ENCODE results near the gene EEPD1.

Gene EEPD1

GRCh38 chr7:36266683-36267082 is 113.6 kb downstream of the EEPD1 start:
- no peak for DNase-seq (ENCODE audit: low read depth)

GRCh38 chr7:36272211-36272566 is 119.1 kb downstream of the EEPD1 start:
- no peak for DNase-seq (ENCODE audit: low read depth)
- TF ChIP-seq CTCF (IDR thresholded peaks at IDR 0.05; ENCODE audit: low read depth, low read length, missing control alignments), result no peak
- no peak overlapping the region for H3K4me3 ChIP-seq (ENCODE audit: low read depth, low read length)
- in situ Hi-C loops (cut with HindIII; ENCODE audit: low sequenced_read_pairs), result no loop called here

More at GRCh38 chr7:36266683-36267082, 113.6 kb downstream of the EEPD1 start:
- H3K4me3 ChIP-seq (ENCODE audit: low read depth, low read length), result no peak overlapping the region
- no peak for TF ChIP-seq CTCF (IDR thresholded peaks at IDR 0.05; ENCODE audit: low read depth, low read length, missing control alignments)
- in situ Hi-C loops (cut with HindIII; ENCODE audit: low sequenced_read_pairs), result no loop called here

- DNase-seq (ENCODE audit: low read depth), result no peak
- in situ Hi-C loops (cut with HindIII; ENCODE audit: low sequenced_read_pairs), result no loop called here
- TF ChIP-seq CTCF (IDR thresholded peaks at IDR 0.05; ENCODE audit: low read depth, low read length, missing control alignments), result no peak
- no peak overlapping the region for H3K4me3 ChIP-seq (ENCODE audit: low read depth, low read length)
Observed at GRCh38 chr7:36272567-36273269, 119.7 kb downstream of the EEPD1 start.

GRCh38 chr7:36273836-36274235 is 120.8 kb downstream of the EEPD1 start:
- no peak for TF ChIP-seq CTCF (IDR thresholded peaks at IDR 0.05; ENCODE audit: low read depth, low read length, missing control alignments)
- in situ Hi-C loops (cut with HindIII; ENCODE audit: low sequenced_read_pairs), result no loop called here
- DNase-seq (ENCODE audit: low read depth), result no peak
- H3K4me3 ChIP-seq (ENCODE audit: low read depth, low read length), result no peak overlapping the region

- no peak for TF ChIP-seq CTCF (IDR thresholded peaks at IDR 0.05; ENCODE audit: low read depth, low read length, missing control alignments)
- in situ Hi-C loops (cut with HindIII; ENCODE audit: low sequenced_read_pairs), result no loop called here
- DNase-seq (ENCODE audit: low read depth), result no peak
- no peak overlapping the region for H3K4me3 ChIP-seq (ENCODE audit: low read depth, low read length)
Observed at GRCh38 chr7:36275735-36276284, 122.8 kb downstream of the EEPD1 start.

GRCh38 chr7:36276428-36277248 is 123.6 kb downstream of the EEPD1 start:
- no peak overlapping the region for H3K4me3 ChIP-seq (ENCODE audit: low read depth, low read length)
- in situ Hi-C loops (cut with HindIII; ENCODE audit: low sequenced_read_pairs), result no loop called here
- DNase-seq (ENCODE audit: low read depth), result no peak
- no peak for TF ChIP-seq CTCF (IDR thresholded peaks at IDR 0.05; ENCODE audit: low read depth, low read length, missing control alignments)
